Panc1 (cell line): Measurements from ENCODE around the gene SOX4. TPM values are rescaled to one million over a fixed set of nuclear protein-coding genes. Genes with fewer than 3 reads are reported as not detected.

Experiments used
- ATAC-seq: fragments of 200-7000 bp; cut with Tn5 transposase; 2 replicates; pipeline ENCODE4 v1.9.1; 2020; ENCODE audit warnings: mild to moderate bottlenecking, moderate library complexity
- BruUV-seq: library from RNA; stranded (reverse); fragments of 400-500 nt; replicated peaks from 2 replicates; lab custom pipeline; 2021; lab: Mats Ljungman, UMichigan
- CTCF ChIA-PET: fragments of 300-600 bp; sonication (Branson Sonifier 250); formaldehyde crosslinking; loops from one replicate; lab custom pipeline; 2022; ENCODE audit warnings: antibody characterized with exemption; lab: Charles Lee
- POLR2A ChIA-PET: fragments of 300-600 bp; sonication (Branson Sonifier 250); formaldehyde crosslinking; loops from one replicate; lab custom pipeline; 2022; ENCODE audit warnings: antibody characterized with exemption; lab: Charles Lee
- DNase-seq: peaks from one replicate; pipeline ENCODE4 v3.0.0-alpha.2; 2010; ENCODE audit warnings: low read depth, low spot score
- H3K27ac ChIP-seq: 2 replicates; pipeline ENCODE4 v1.5.1; 2011; ENCODE audit warnings: mild to moderate bottlenecking, low read length, inconsistent platforms
- H3K27me3 ChIP-seq: fragments of 200-500 bp; sonication (Bioruptor generic); 2 replicates; pipeline ENCODE4 v1.6.0; 2014; ENCODE audit warnings: low read length, inconsistent platforms; ENCODE audit not compliant: control insufficient read depth, insufficient read depth
- H3K36me3 ChIP-seq: fragments of 200-500 bp; sonication (Bioruptor generic); 2 replicates; pipeline ENCODE4 v1.5.1; 2014; ENCODE audit warnings: inconsistent platforms, mild to moderate bottlenecking, low read length, moderate library complexity; ENCODE audit not compliant: control insufficient read depth, insufficient read depth
- H3K4me1 ChIP-seq: 2 replicates; pipeline ENCODE4 v1.5.1; 2011; ENCODE audit warnings: inconsistent platforms, mild to moderate bottlenecking, low read length, moderate library complexity; ENCODE audit not compliant: control insufficient read depth, insufficient read depth
- H3K4me3 ChIP-seq, 2 experiments: 2 replicates each; pipeline ENCODE4 v1.5.1; 2011 to 2012; ENCODE audit warnings: low read depth in 2 of 2, low read length in 2 of 2, mild to moderate bottlenecking in 2 of 2, inconsistent platforms in 1 of 2, moderate library complexity in 1 of 2
- H3K9me3 ChIP-seq: fragments of 200-500 bp; sonication (Bioruptor generic); 2 replicates; pipeline ENCODE4 v1.5.1; 2014; ENCODE audit warnings: low read depth, mild to moderate bottlenecking, inconsistent platforms, low read length, moderate library complexity; ENCODE audit not compliant: control insufficient read depth, insufficient read depth
- POLR2AphosphoS5 ChIP-seq: IDR thresholded peaks from 2 replicates; pipeline ENCODE4 v1.6.1; 2012; ENCODE audit warnings: mild to moderate bottlenecking, low read depth, low read length, moderate library complexity
- REST ChIP-seq, 2 experiments: IDR thresholded peaks; 2 replicates each; pipeline ENCODE4 v1.6.1; 2011 to 2012; ENCODE audit warnings: low read depth in 2 of 2, control low read depth in 1 of 2, low read length in 1 of 2, mild to moderate bottlenecking in 1 of 2, moderate library complexity in 1 of 2; ENCODE audit not compliant: insufficient read depth in 1 of 2
- SIN3A ChIP-seq: IDR thresholded peaks from 2 replicates; pipeline ENCODE4 v1.6.1; 2012; ENCODE audit warnings: low read depth, mild to moderate bottlenecking, low read length, moderate library complexity, borderline replicate concordance; ENCODE audit not compliant: insufficient read depth
- TCF7L2 ChIP-seq: IDR thresholded peaks from 2 replicates; pipeline ENCODE4 v1.6.1; 2011; ENCODE audit warnings: mild to moderate bottlenecking, low read depth, low read length, inconsistent platforms
- in situ Hi-C: cut with HindIII; loops from 2 replicates; pipeline ENCODE4 v1.10.0; 2016; ENCODE audit warnings: low sequenced_read_pairs, low pct_unique_long_range_greater_than_20kb
- intact Hi-C: fragments of 100-400 bp; cut with micrococcal nuclease; formaldehyde crosslinking; loops from one replicate; pipeline ENCODE4 v1.10.0; 2022; ENCODE audit not compliant: unreplicated experiment
- total RNA-seq: library from RNA; stranded (reverse); gene quantifications from one replicate; pipeline ENCODE4 v1.2.1, GENCODE V29; 2021; ENCODE audit not compliant: unreplicated experiment
- TF ChIP-seq, protein P1 (sequence below): fragments of 450-650 bp; IDR thresholded peaks from 2 replicates; pipeline ENCODE4 v1.5.1; 2017; ENCODE audit warnings: mild to moderate bottlenecking

Gene SOX4
- total RNA-seq, 1 experiment from 2014 or later = 71.9 TPM

- BruUV-seq = no TSS peak
- H3K27ac ChIP-seq = no peak overlapping the region
- no peaks in the 10 kb centered on the region for H3K9me3 ChIP-seq
- ChIA-PET POLR2A (no interaction called here), CTCF (interaction anchor here (0.6 kb wide), 1 partner anchor 192 kb away, joined by 3 read pairs; no protein-coding TSS in a partner anchor)
- TF ChIP-seq REST (IDR thresholded peaks at IDR 0.05; ENCODE audit: insufficient read depth in 1 of 2, low read depth in 2 of 2, low read length in 1 of 2) (no peak), TCF7L2 (no peak), SIN3A (no peak), POLR2AphosphoS5 (no peak)
- TF ChIP-seq, protein P1, sequence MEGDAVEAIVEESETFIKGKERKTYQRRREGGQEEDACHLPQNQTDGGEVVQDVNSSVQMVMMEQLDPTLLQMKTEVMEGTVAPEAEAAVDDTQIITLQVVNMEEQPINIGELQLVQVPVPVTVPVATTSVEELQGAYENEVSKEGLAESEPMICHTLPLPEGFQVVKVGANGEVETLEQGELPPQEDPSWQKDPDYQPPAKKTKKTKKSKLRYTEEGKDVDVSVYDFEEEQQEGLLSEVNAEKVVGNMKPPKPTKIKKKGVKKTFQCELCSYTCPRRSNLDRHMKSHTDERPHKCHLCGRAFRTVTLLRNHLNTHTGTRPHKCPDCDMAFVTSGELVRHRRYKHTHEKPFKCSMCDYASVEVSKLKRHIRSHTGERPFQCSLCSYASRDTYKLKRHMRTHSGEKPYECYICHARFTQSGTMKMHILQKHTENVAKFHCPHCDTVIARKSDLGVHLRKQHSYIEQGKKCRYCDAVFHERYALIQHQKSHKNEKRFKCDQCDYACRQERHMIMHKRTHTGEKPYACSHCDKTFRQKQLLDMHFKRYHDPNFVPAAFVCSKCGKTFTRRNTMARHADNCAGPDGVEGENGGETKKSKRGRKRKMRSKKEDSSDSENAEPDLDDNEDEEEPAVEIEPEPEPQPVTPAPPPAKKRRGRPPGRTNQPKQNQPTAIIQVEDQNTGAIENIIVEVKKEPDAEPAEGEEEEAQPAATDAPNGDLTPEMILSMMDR = no peak
- no peak for DNase-seq
- peaks cover 8% of the 10 kb centered on the region; the same call in 1 of the 2 replicates for H3K36me3 ChIP-seq
- H3K27me3 ChIP-seq = no peaks in the 10 kb centered on the region
- H3K4me1 ChIP-seq = peaks cover 26% of the 10 kb centered on the region
- in situ Hi-C loops (no loop called here), intact Hi-C loops (no loop called here)
- peak; percentile 42 for ATAC-seq
- H3K4me3 ChIP-seq = no peak overlapping the region
These were observed 8.4 kb downstream of the SOX4 start for GRCh38 chr6:21601932-21602390.

DNA sequence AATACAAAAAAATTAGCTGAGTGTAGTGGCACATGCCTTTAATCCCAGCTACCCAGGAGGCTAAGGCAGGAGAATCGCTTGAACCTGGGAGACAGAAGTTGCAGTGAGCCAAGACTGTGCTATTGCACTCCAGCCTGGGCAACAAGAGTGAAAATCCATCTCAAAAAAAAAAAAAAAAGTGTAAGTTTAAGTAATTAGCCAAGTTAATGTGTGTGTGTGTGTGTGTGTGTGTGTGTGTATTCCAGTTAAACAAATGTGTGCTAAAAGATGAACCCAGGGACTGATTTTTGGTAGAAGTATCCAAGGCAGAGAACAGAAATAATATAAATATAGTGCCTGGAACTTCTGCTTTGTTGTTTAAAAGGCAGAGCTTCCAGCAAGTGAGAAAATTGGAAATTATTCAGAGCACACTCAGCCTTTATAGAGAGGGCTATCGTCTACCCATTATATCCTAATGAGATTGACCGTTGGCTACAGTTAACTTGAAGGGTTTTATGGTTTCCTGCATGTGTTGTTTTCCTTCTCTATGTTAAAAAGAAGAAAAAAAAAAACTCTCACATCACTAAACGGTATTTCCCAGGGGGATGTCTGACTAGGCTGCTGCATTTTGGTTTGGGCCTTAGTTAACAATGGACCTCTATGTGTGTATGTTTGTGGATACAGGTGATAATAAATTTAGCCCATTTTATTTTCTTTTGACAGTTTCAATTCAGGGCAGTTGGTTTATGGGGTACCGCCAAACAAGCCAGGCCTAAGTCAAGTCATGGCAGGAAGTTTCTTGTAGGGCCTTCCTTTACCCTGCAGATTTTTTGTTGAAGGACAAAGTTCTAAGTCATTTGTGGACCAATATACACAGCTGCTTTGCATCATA is 9.8 kb downstream of the SOX4 start:
- TF ChIP-seq REST (IDR thresholded peaks at IDR 0.05; ENCODE audit: insufficient read depth in 1 of 2, low read depth in 2 of 2, low read length in 1 of 2) = no peak
- TF ChIP-seq, protein P1 = no peak
- DNase-seq = no peak
- BruUV-seq = no TSS peak
- Histone ChIP-seq H3K9me3 (no peaks in the 10 kb centered on the region), H3K27ac (peak overlapping the region; percentile 67; the same call in 1 of the 2 replicates), H3K4me1 (peaks cover 22% of the 10 kb centered on the region), H3K27me3 (no peaks in the 10 kb centered on the region), H3K4me3 (no peak overlapping the region), H3K36me3 (peaks cover 4% of the 10 kb centered on the region; the same call in 1 of the 2 replicates)
- POLR2A ChIA-PET = no interaction called here
- intact Hi-C loops = no loop called here
- in situ Hi-C loops = no loop called here
- ATAC-seq = no peak
- CTCF ChIA-PET = interaction anchor here (0.7 kb wide), 2 partner anchors 109 to 649 kb away, joined by 7 to 14 read pairs; no protein-coding TSS in a partner anchor
